Renal cortex interstitium (tissue), 11 donors: ENCODE data around the gene ABLIM2. TPM values are rescaled to one million over a fixed set of nuclear protein-coding genes. Genes with fewer than 3 reads are reported as not detected.
"Not testable (repeated sequence)": the region's sequence is repeated elsewhere in the genome, so short reads cannot be mapped to it uniquely, and the experiment has no call there.

ENCODE experiments used
- DNase-seq, 11 donors: peaks; one replicate each; pipeline ENCODE4 v3.0.0-alpha.2; 2013; ENCODE audit warnings: low read depth in 9 of 11, low spot score in 4 of 11; ENCODE audit errors: extremely low read depth in 1 of 11
- polyA plus RNA-seq, 3 donors: library from polyadenylated mRNA; unstranded; fragments of 120-200 nt; gene quantifications; one replicate each; pipeline ENCODE4 v1.2.1, GENCODE V29; 2013; ENCODE audit not compliant: insufficient read length in 3 of 3

ABLIM2 gene
- polyA plus RNA-seq, 3 donors: 4.9 to 8.1 (median 5.6) TPM

GRCh38 chr4:7956270-7956808 is 202.3 kb downstream of the ABLIM2 start:
- no peak for DNase-seq

GRCh38 chr4:7955393-7955792 is 203.2 kb downstream of the ABLIM2 start:
- no peak for DNase-seq

- no peak for DNase-seq
These were observed 206.0 kb downstream of the ABLIM2 start for GRCh38 chr4:7952615-7953014.

GRCh38 chr4:7950301-7951092 is 208.1 kb downstream of the ABLIM2 start:
- DNase-seq: no peak

GRCh38 chr4:7949759-7950158 is 208.9 kb downstream of the ABLIM2 start:
- no peak for DNase-seq

- DNase-seq: no peak
These were observed 210.7 kb downstream of the ABLIM2 start for GRCh38 chr4:7947927-7948326.

- no peak for DNase-seq
These were observed 212.8 kb downstream of the ABLIM2 start for GRCh38 chr4:7945709-7946380.

- no peak for DNase-seq
These were observed 213.9 kb downstream of the ABLIM2 start for GRCh38 chr4:7944599-7945220.

- DNase-seq: not testable (repeated sequence)
These were observed 214.9 kb downstream of the ABLIM2 start for GRCh38 chr4:7943688-7944087.

GRCh38 chr4:7943211-7943610 is 215.4 kb downstream of the ABLIM2 start:
- DNase-seq: no peak

- DNase-seq: no peak
These were observed 216.6 kb downstream of the ABLIM2 start for GRCh38 chr4:7941965-7942496.

- no peak for DNase-seq
These were observed 217.3 kb downstream of the ABLIM2 start for GRCh38 chr4:7941111-7941964.

GRCh38 chr4:7939377-7940108 is 219.1 kb downstream of the ABLIM2 start, which contains the start of gene AFAP1:
Gene AFAP1 (minus strand): TSS chr4:7939861. CDS start chr4:7872078, 67,783 bp downstream.
- peak; percentile 71 to 91 (median 87) for DNase-seq

GRCh38 chr4:7938609-7939376 is 219.8 kb downstream of the ABLIM2 start:
- DNase-seq: peak in 1 of 11 donors; percentile 46

- DNase-seq: no peak
These were observed 220.4 kb downstream of the ABLIM2 start for GRCh38 chr4:7938266-7938608.

- DNase-seq: no peak
These were observed 221.6 kb downstream of the ABLIM2 start for GRCh38 chr4:7937006-7937405.
